ENCODE data around the gene TM9SF4.

Gene TM9SF4

GRCh38 chr20:32213870-32214269 lies 104.4 kb downstream of the TM9SF4 start:
- peaks cover 2 to 20% (median 4%) of the 10 kb centered on the region in 5 donors for H3K4me1 ChIP-seq (ENCODE audit: control insufficient read depth in 5 of 5, insufficient read depth in 5 of 5, low read length in 5 of 5)
- H3K27me3 ChIP-seq (ENCODE audit: control insufficient read depth in 5 of 5, insufficient read depth in 4 of 5, low read length in 5 of 5): no peaks in the 10 kb centered on the region
- peaks cover 17 to 76% (median 48%) of the 10 kb centered on the region in 5 donors for H3K36me3 ChIP-seq (ENCODE audit: control insufficient read depth in 5 of 5, insufficient read depth in 5 of 5, low read length in 5 of 5)
- H3K4me3 ChIP-seq (ENCODE audit: low read depth in 1 of 5, low read length in 5 of 5): no peak overlapping the region
- H3K27ac ChIP-seq (ENCODE audit: low read depth, low read length): no peak overlapping the region
- no peak overlapping the region for H3K9ac ChIP-seq (ENCODE audit: low read length in 5 of 5)
- no peaks in the 10 kb centered on the region for H3K9me3 ChIP-seq (ENCODE audit: control insufficient read depth in 5 of 5, low read length in 5 of 5)

DNA sequence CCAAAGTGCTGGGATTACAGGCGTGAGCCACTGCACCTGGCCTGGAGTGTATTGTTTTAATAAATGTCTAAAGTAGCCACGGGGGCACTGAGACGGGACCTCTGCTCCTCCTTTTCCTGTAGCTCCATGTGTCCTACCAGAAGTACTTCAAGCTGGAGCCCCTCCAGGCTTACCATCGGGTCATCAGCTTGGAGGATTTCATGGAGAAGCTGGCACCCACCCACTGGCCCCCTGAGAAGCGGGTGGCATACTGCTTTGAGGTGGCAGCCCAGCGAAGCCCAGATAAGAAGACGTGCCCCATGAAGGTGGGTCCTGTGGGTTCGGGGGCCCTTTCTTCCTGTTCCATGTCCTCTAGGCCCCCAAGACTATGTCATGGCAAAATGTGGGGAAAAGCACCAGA lies 105.6 kb downstream of the TM9SF4 start:
- H3K9me3 ChIP-seq (ENCODE audit: control insufficient read depth in 5 of 5, low read length in 5 of 5): no peaks in the 10 kb centered on the region
- H3K9ac ChIP-seq (ENCODE audit: low read length in 5 of 5): no peak overlapping the region
- H3K4me1 ChIP-seq (ENCODE audit: control insufficient read depth in 5 of 5, insufficient read depth in 5 of 5, low read length in 5 of 5): peaks cover 0 to 13% (median 2%) of the 10 kb centered on the region in 5 donors
- peaks cover 16 to 75% (median 51%) of the 10 kb centered on the region in 5 donors for H3K36me3 ChIP-seq (ENCODE audit: control insufficient read depth in 5 of 5, insufficient read depth in 5 of 5, low read length in 5 of 5)
- H3K27ac ChIP-seq (ENCODE audit: low read depth, low read length): no peak overlapping the region
- no peaks in the 10 kb centered on the region for H3K27me3 ChIP-seq (ENCODE audit: control insufficient read depth in 5 of 5, insufficient read depth in 4 of 5, low read length in 5 of 5)
- H3K4me3 ChIP-seq (ENCODE audit: low read depth in 1 of 5, low read length in 5 of 5): no peak overlapping the region

GRCh38 chr20:32215729-32216128 lies 106.2 kb downstream of the TM9SF4 start:
- Histone ChIP-seq H3K27me3 (ENCODE audit: control insufficient read depth in 5 of 5, insufficient read depth in 4 of 5, low read length in 5 of 5) (no peaks in the 10 kb centered on the region), H3K9me3 (ENCODE audit: control insufficient read depth in 5 of 5, low read length in 5 of 5) (no peaks in the 10 kb centered on the region), H3K4me1 (ENCODE audit: control insufficient read depth in 5 of 5, insufficient read depth in 5 of 5, low read length in 5 of 5) (peaks cover 0 to 13% (median 2%) of the 10 kb centered on the region in 5 donors), H3K27ac (ENCODE audit: low read depth, low read length) (no peak overlapping the region), H3K36me3 (ENCODE audit: control insufficient read depth in 5 of 5, insufficient read depth in 5 of 5, low read length in 5 of 5) (peaks cover 14 to 73% (median 51%) of the 10 kb centered on the region in 5 donors), H3K9ac (ENCODE audit: low read length in 5 of 5) (no peak overlapping the region), H3K4me3 (ENCODE audit: low read depth in 1 of 5, low read length in 5 of 5) (no peak overlapping the region)

GRCh38 chr20:32216179-32217142 lies 106.9 kb downstream of the TM9SF4 start:
- H3K36me3 ChIP-seq (ENCODE audit: control insufficient read depth in 5 of 5, insufficient read depth in 5 of 5, low read length in 5 of 5): peaks cover 11 to 72% (median 56%) of the 10 kb centered on the region in 5 donors
- H3K27me3 ChIP-seq (ENCODE audit: control insufficient read depth in 5 of 5, insufficient read depth in 4 of 5, low read length in 5 of 5): no peaks in the 10 kb centered on the region
- H3K27ac ChIP-seq (ENCODE audit: low read depth, low read length): no peak overlapping the region
- H3K4me1 ChIP-seq (ENCODE audit: control insufficient read depth in 5 of 5, insufficient read depth in 5 of 5, low read length in 5 of 5): peaks cover 0 to 13% (median 2%) of the 10 kb centered on the region in 5 donors
- no peak overlapping the region for H3K4me3 ChIP-seq (ENCODE audit: low read depth in 1 of 5, low read length in 5 of 5)
- no peaks in the 10 kb centered on the region for H3K9me3 ChIP-seq (ENCODE audit: control insufficient read depth in 5 of 5, low read length in 5 of 5)
- H3K9ac ChIP-seq (ENCODE audit: low read length in 5 of 5): peak overlapping the region in 2 of 5 donors; percentile 11 to 25

Measured in subcutaneous abdominal adipose tissue (tissue), 5 donors.